Suprapubic skin (tissue), 4 donors: ENCODE results near the gene ALOX15. TPM values are rescaled to one million over a fixed set of nuclear protein-coding genes. Genes with fewer than 3 reads are reported as not detected.

Experiments used
- DNase-seq, 2 donors: peaks; one replicate each; pipeline ENCODE4 v3.0.0-alpha.2; 2019; ENCODE audit warnings: low spot score in 2 of 2
- H3K27ac ChIP-seq: fragments of 200-600 bp; sonication (generic); one replicate; pipeline ENCODE4 v1.5.1; 2019
- H3K27me3 ChIP-seq: fragments of 200-600 bp; sonication (generic); one replicate; pipeline ENCODE4 v1.5.1; 2019
- H3K36me3 ChIP-seq: fragments of 200-600 bp; sonication (generic); one replicate; pipeline ENCODE4 v1.5.1; 2019
- H3K4me1 ChIP-seq: fragments of 200-600 bp; sonication (generic); one replicate; pipeline ENCODE4 v1.5.1; 2019
- H3K4me3 ChIP-seq: fragments of 200-600 bp; sonication (generic); one replicate; pipeline ENCODE4 v1.5.1; 2019; ENCODE audit warnings: mild to moderate bottlenecking
- H3K9me3 ChIP-seq: fragments of 200-600 bp; sonication (generic); one replicate; pipeline ENCODE4 v1.5.1; 2019
- EP300 ChIP-seq: sonication (generic); formaldehyde crosslinking; IDR thresholded peaks from one replicate; pipeline ENCODE4 v1.6.1; 2017; ENCODE audit warnings: antibody characterized with exemption
- POLR2A ChIP-seq, 2 donors: fragments of 450-650 bp; IDR thresholded peaks; one replicate each; pipeline ENCODE4 v1.6.1; 2017; ENCODE audit warnings: antibody characterized with exemption in 2 of 2, mild to moderate bottlenecking in 2 of 2, moderate library complexity in 2 of 2
- POLR2AphosphoS5 ChIP-seq, 3 donors: sonication (generic); formaldehyde crosslinking; IDR thresholded peaks; one replicate each; pipeline ENCODE4 v1.6.1; 2017; ENCODE audit warnings: antibody characterized with exemption in 3 of 3
- WGBS: methylation state at CpG from one replicate; pipeline ENCODE4 v1.1.5; 2018; 5-methylcytosine and 5-hydroxymethylcytosine counted together
- total RNA-seq, 4 donors: library from RNA; depleted of rRNA; stranded (reverse); fragments of >200 nt; gene quantifications; one replicate each; pipeline ENCODE4 v1.1.0, GENCODE V29; 2016
- TF ChIP-seq, protein P1 (sequence below), 2 donors: fragments of 200-600 bp in 1 of 2; fragments of 450-650 bp in 1 of 2; sonication (generic) in 1 of 2; IDR thresholded peaks; one replicate each; pipeline ENCODE4 v1.5.1; 2016 to 2019; ENCODE audit warnings: antibody characterized with exemption in 2 of 2, mild to moderate bottlenecking in 1 of 2, moderate library complexity in 1 of 2

Gene ALOX15
- total RNA-seq, 4 donors from 2014 or later: 0.15 to 1.5 (median 0.36) TPM

DNA sequence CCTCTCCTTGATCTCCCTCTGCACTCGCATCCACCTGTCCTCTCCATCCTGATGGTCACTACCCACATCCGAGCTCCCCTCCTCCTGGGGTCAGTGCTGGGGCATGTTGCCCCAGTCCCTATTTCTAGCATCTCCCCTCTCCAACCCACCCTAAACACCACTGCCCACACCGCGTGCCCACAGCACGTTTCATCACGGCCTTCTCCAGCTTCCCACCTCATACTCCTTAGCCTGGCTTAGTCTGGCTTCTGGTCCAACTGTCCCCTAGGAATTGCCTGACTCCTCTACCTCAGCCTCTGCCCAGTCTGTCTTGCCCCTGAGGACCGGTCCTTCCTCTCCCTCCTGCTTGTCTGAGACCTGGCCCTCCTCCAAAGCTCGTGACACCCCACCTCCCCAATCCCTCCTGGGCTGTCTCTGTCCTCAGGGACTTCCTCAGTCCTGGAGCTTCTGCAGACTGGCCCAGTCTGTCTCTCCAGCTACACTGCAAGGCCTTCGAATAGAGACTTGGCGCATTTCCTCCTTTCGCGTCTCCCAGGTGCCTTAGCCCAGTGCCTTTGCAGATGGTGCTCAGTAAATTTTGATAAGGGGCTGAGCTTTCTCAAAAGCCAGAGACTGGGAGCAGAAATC is 4.9 kb downstream of the ALOX15 start:
- peaks cover 45% of the 10 kb centered on the region for H3K27me3 ChIP-seq

DNA sequence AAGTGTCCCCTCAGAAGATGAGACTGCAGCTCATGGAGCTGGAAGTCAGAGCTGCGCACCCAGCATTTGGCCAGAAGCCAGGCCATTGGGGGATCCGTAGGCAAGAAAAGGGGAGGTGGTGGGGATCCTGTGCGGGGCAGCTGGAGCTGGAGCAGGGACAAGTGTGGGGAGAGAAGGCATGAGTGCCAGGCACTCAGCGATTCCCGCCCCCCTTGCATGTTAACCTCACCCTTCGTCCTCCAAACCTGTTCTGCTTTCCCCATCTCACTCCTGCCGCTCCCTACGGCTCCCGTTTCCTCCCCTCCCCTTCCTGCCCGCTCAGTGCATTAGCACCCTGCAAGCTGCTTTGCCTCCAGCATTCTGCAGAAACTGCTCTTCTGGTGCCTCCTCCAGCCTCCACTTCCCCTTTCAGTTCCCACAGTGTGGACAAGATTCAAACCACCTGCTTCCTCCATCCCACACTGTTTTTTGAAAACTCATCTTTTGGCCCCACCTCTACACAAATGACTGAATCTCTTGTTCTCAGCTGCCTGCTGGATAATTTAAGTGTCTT is 5.6 kb downstream of the ALOX15 start:
- H3K27me3 ChIP-seq: peaks cover 38% of the 10 kb centered on the region
- DNase-seq: no peak
- WGBS: 8% methylated on average over 10 of the region's 10 CpGs

More for the DNA sequence above, 4.9 kb downstream of the ALOX15 start:
- Histone ChIP-seq H3K27ac (no peak overlapping the region), H3K9me3 (no peaks in the 10 kb centered on the region), H3K4me3 (no peak overlapping the region), H3K4me1 (peaks cover 27% of the 10 kb centered on the region), H3K36me3 (no peaks in the 10 kb centered on the region)
- 72% methylated on average over 12 of the region's 12 CpGs for WGBS
- no peak for DNase-seq
- TF ChIP-seq POLR2A (IDR thresholded peaks at IDR 0.05) (no peak), POLR2AphosphoS5 (IDR thresholded peaks at IDR 0.05) (no peak), EP300 (no peak)
- TF ChIP-seq, protein P1, sequence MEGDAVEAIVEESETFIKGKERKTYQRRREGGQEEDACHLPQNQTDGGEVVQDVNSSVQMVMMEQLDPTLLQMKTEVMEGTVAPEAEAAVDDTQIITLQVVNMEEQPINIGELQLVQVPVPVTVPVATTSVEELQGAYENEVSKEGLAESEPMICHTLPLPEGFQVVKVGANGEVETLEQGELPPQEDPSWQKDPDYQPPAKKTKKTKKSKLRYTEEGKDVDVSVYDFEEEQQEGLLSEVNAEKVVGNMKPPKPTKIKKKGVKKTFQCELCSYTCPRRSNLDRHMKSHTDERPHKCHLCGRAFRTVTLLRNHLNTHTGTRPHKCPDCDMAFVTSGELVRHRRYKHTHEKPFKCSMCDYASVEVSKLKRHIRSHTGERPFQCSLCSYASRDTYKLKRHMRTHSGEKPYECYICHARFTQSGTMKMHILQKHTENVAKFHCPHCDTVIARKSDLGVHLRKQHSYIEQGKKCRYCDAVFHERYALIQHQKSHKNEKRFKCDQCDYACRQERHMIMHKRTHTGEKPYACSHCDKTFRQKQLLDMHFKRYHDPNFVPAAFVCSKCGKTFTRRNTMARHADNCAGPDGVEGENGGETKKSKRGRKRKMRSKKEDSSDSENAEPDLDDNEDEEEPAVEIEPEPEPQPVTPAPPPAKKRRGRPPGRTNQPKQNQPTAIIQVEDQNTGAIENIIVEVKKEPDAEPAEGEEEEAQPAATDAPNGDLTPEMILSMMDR (IDR thresholded peaks at IDR 0.05): no peak

DNA sequence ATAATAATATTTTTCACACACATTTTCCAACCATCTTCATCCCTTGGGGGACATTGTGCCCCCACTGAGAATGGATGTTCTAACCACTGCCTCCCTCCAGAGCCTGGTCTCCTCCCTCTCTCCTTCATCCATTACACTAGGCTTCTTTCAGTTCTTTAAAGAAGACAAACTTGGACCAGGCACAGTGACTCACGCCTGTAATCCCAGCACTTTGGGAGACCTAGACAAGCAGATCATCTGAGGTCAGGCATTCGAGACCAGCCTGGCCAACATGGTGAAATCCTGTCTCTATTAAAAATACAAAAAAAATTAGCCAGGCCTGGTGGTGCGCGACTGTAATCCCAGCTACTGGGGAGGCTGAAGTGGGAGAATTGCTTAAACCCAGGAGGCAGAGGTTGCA is 6.5 kb downstream of the ALOX15 start:
- 62% methylated on average over 4 of the region's 4 CpGs for WGBS
- Histone ChIP-seq H3K4me1 (peaks cover 15% of the 10 kb centered on the region), H3K27me3 (peaks cover 34% of the 10 kb centered on the region), H3K9me3 (no peaks in the 10 kb centered on the region), H3K27ac (no peak overlapping the region), H3K36me3 (no peaks in the 10 kb centered on the region), H3K4me3 (no peak overlapping the region)
- TF ChIP-seq POLR2A (IDR thresholded peaks at IDR 0.05): no peak
- TF ChIP-seq, protein P1 (IDR thresholded peaks at IDR 0.05): no peak
- no peak for TF ChIP-seq POLR2AphosphoS5 (IDR thresholded peaks at IDR 0.05)
- TF ChIP-seq EP300: no peak
- no peak for DNase-seq

More for the DNA sequence above, 5.6 kb downstream of the ALOX15 start:
- no peak overlapping the region for H3K4me3 ChIP-seq
- H3K27ac ChIP-seq: no peak overlapping the region
- TF ChIP-seq POLR2AphosphoS5 (IDR thresholded peaks at IDR 0.05) (no peak), POLR2A (IDR thresholded peaks at IDR 0.05) (no peak), EP300 (no peak)
- TF ChIP-seq, protein P1 (IDR thresholded peaks at IDR 0.05): no peak
- no peaks in the 10 kb centered on the region for H3K9me3 ChIP-seq
- H3K36me3 ChIP-seq: no peaks in the 10 kb centered on the region
- peaks cover 22% of the 10 kb centered on the region for H3K4me1 ChIP-seq

DNA sequence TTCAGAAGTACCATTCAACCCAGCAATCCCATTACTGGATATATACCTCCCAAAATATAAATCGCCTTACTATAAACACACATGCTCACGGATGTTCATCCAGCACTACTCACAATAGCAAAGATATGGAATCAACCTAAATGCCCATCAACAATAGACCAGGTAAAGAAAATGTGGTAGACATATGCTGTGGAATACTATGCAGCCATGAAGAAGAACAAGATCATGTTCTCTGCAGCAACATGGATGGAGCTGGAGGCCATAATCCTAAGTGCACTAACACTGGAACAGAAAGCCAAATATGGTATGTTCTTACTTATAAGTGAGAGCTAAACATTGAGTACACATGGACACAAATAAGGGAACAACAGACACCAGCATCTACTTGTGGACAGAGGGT is 7.8 kb downstream of the ALOX15 start:
- Histone ChIP-seq H3K36me3 (no peaks in the 10 kb centered on the region), H3K4me3 (no peak overlapping the region), H3K27ac (no peak overlapping the region), H3K27me3 (peaks cover 26% of the 10 kb centered on the region), H3K4me1 (peaks cover 7% of the 10 kb centered on the region), H3K9me3 (no peaks in the 10 kb centered on the region)
- no peak for TF ChIP-seq POLR2A (IDR thresholded peaks at IDR 0.05)
- no peak for TF ChIP-seq POLR2AphosphoS5 (IDR thresholded peaks at IDR 0.05)
- TF ChIP-seq, protein P1 (IDR thresholded peaks at IDR 0.05): no peak
- no peak for TF ChIP-seq EP300
- DNase-seq: no peak
- WGBS: 95% methylated on average over 2 of the region's 2 CpGs

DNA sequence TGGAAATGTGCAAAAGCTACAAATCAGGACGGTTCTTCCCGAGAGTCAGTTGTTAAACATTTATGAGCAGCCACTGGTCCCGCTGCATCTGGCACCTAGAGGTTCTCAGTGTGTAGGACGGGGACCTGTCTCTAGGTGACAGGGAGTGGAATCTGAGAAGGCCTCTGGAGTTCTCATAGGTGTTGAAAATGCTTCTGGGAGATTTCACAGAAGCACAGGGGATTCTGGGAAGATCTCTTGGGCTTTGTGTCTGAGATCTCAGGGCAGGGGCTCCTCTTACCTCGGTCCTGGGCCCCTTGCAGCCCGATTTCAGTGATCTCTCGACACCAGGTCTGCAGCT is 8.9 kb downstream of the ALOX15 start:
- peaks cover 23% of the 10 kb centered on the region for H3K27me3 ChIP-seq
- no peak overlapping the region for H3K4me3 ChIP-seq
- no peaks in the 10 kb centered on the region for H3K9me3 ChIP-seq
- no peaks in the 10 kb centered on the region for H3K36me3 ChIP-seq
- TF ChIP-seq POLR2A (IDR thresholded peaks at IDR 0.05) (no peak), EP300 (no peak)
- H3K27ac ChIP-seq: no peak overlapping the region
- H3K4me1 ChIP-seq: peaks cover 4% of the 10 kb centered on the region
- DNase-seq: no peak
- WGBS: 63% methylated on average over 7 of the region's 7 CpGs
